A549 (cell line): ENCODE results near the gene TDO2. TPM values are rescaled to one million over a fixed set of nuclear protein-coding genes. Genes with fewer than 3 reads are reported as not detected.

Experiments
- ATAC-seq, 2 experiments: fragments of 200-7000 bp in 1 of 2; fragments of >200 bp in 1 of 2; cut with Nextera tagmentation in 1 of 2; cut with Tn5 transposase in 1 of 2; 3 replicates each; pipeline versions ENCODE4 v1.8.0 to v1.9.1; 2018 to 2020; ENCODE audit warnings: mild to moderate bottlenecking in 1 of 2, moderate library complexity in 1 of 2
- CTCF ChIA-PET: fragments of 300-600 bp; sonication (Branson Sonifier 250); formaldehyde crosslinking; extraction: SDS; loops from one replicate; lab custom pipeline; 2021; ENCODE audit warnings: antibody characterized with exemption, inconsistent platforms; lab: Yijun Ruan, JAX
- POLR2A ChIA-PET: fragments of 350-600 bp; formaldehyde crosslinking; extraction: SDS; loops from one replicate; lab custom pipeline; 2021; ENCODE audit warnings: antibody characterized with exemption, inconsistent platforms; lab: Yijun Ruan, JAX
- DNase-seq, 2 experiments: peaks; one replicate each; pipeline versions ENCODE4 v3.0.0 to v3.0.0-alpha.2; 2011 to 2016; ENCODE audit warnings: low read depth in 1 of 2, low spot score in 1 of 2
- FAIRE-seq: peaks from 2 replicates; lab custom pipeline; 2011; peaks lifted over from hg19 to GRCh38; lab: Jason Lieb, UNC
- H3K27ac ChIP-seq, 2 experiments: fragments of >200 bp; sonication (Bioruptor Twin); formaldehyde crosslinking; 3 replicates each; pipeline ENCODE4 v1.5.1; 2016 to 2017
- H3K4me1 ChIP-seq: fragments of >200 bp; sonication (Bioruptor Twin); formaldehyde crosslinking; 3 replicates; pipeline ENCODE4 v1.6.1; 2016
- H3K4me2 ChIP-seq: fragments of >200 bp; sonication (Bioruptor Twin); formaldehyde crosslinking; 3 replicates; pipeline ENCODE4 v1.6.1; 2016
- H3K4me3 ChIP-seq: fragments of >200 bp; sonication (Bioruptor Twin); formaldehyde crosslinking; 3 replicates; pipeline ENCODE4 v1.5.1; 2016
- H3K9me3 ChIP-seq: fragments of >200 bp; sonication (Bioruptor Twin); formaldehyde crosslinking; 3 replicates; pipeline ENCODE4 v1.6.1; 2016
- BHLHE40 ChIP-seq: IDR thresholded peaks from 2 replicates; pipeline ENCODE4 v1.6.1; 2012; ENCODE audit warnings: low read depth, low read length, inconsistent platforms
- CBX2 ChIP-seq: fragments of 200-600 bp; sonication (generic); IDR thresholded peaks from 2 replicates; pipeline ENCODE4 v1.6.1; 2016; ENCODE audit warnings: low read depth, mild to moderate bottlenecking, borderline replicate concordance
- EHF ChIP-seq: fragments of 250-450 bp; sonication (Bioruptor Pico); IDR thresholded peaks from 2 replicates; pipeline ENCODE4 v1.5.0; 2020; ENCODE audit warnings: mild to moderate bottlenecking
- FOXS1 ChIP-seq: fragments of 250-450 bp; sonication (Bioruptor Pico); IDR thresholded peaks from 2 replicates; pipeline ENCODE4 v1.5.0; 2020; ENCODE audit warnings: mild to moderate bottlenecking, moderate library complexity
- HDAC2 ChIP-seq: fragments of 200-600 bp; sonication (generic); IDR thresholded peaks from 2 replicates; pipeline ENCODE4 v1.6.1; 2016
- HES2 ChIP-seq: fragments of >200 bp; sonication (Bioruptor Twin); formaldehyde crosslinking; IDR thresholded peaks from 2 replicates; pipeline ENCODE4 v1.6.1; 2016
- HEYL ChIP-seq: fragments of 250-450 bp; sonication (Bioruptor Pico); IDR thresholded peaks from 2 replicates; pipeline ENCODE4 v1.8.0; 2021; ENCODE audit warnings: mild to moderate bottlenecking, moderate library complexity
- HMGXB4 ChIP-seq: fragments of 250-450 bp; sonication (Bioruptor Pico); IDR thresholded peaks from 2 replicates; pipeline ENCODE4 v1.5.0; 2021; ENCODE audit warnings: mild to moderate bottlenecking, moderate library complexity, borderline replicate concordance
- HOXA7 ChIP-seq: fragments of 250-450 bp; sonication (Bioruptor Pico); IDR thresholded peaks from 2 replicates; pipeline ENCODE4 v1.5.0; 2020; ENCODE audit warnings: mild to moderate bottlenecking, moderate library complexity
- HOXB5 ChIP-seq: fragments of 250-450 bp; sonication (Bioruptor Pico); IDR thresholded peaks from 2 replicates; pipeline ENCODE4 v1.5.0; 2020; ENCODE audit warnings: mild to moderate bottlenecking, moderate library complexity
- MAFK ChIP-seq: fragments of 450-650 bp; IDR thresholded peaks from 2 replicates; pipeline ENCODE4 v1.6.1; 2014; ENCODE audit not compliant: partially characterized antibody
- MYC ChIP-seq: IDR thresholded peaks from 2 replicates; pipeline ENCODE4 v1.6.1; 2012; ENCODE audit warnings: mild to moderate bottlenecking, inconsistent platforms, low read length, improper control_type of control experiment, borderline replicate concordance
- NR3C1 ChIP-seq: fragments of >200 bp; sonication (Bioruptor Twin); formaldehyde crosslinking; IDR thresholded peaks from 3 replicates; pipeline ENCODE4 v1.6.1; 2017
- POLR2A ChIP-seq: IDR thresholded peaks from 2 replicates; pipeline ENCODE4 v1.6.1; 2012; ENCODE audit warnings: mild to moderate bottlenecking, low read length
- RNF2 ChIP-seq: fragments of 200-600 bp; sonication (generic); IDR thresholded peaks from 2 replicates; pipeline ENCODE4 v1.6.1; 2016; ENCODE audit warnings: low read depth, mild to moderate bottlenecking, antibody characterized with exemption, moderate library complexity, borderline replicate concordance
- ZC3H11A ChIP-seq: fragments of 450-650 bp; IDR thresholded peaks from 2 replicates; pipeline ENCODE4 v1.6.1; 2014; ENCODE audit warnings: antibody characterized with exemption, mild to moderate bottlenecking
- ZFP36 ChIP-seq: fragments of 450-650 bp; IDR thresholded peaks from 2 replicates; pipeline ENCODE4 v1.6.1; 2014; ENCODE audit warnings: borderline replicate concordance; ENCODE audit not compliant: partially characterized antibody
- WGBS: methylation state at CpG from one replicate; pipeline ENCODE4 v1.1.6; 2017; ENCODE audit errors: missing lambda C conversion rate; 5-methylcytosine and 5-hydroxymethylcytosine counted together
- polyA plus RNA-seq, 4 experiments: library from polyadenylated mRNA; depleted of rRNA in 3 of 4; stranded (reverse); fragments of >200 nt; fragmentation: RNase III in 1 of 4; extraction: RNeasy Plus Mini Kit Qiagen cat#74134 plus additional on column Dnase treatment in 1 of 4; gene quantifications; 2 replicates in 3 of 4; 3 replicates in 1 of 4; pipeline ENCODE4 v1.2.3, GENCODE V29; 2011 to 2017

Gene TDO2
- polyA plus RNA-seq, 2 of the 4 experiments (the other 2 are of a cell fraction) = 2.6 to 2.9 TPM

- TF ChIP-seq NR3C1 = no peak
- no peak for TF ChIP-seq CBX2
- no peak for TF ChIP-seq MYC
- TF ChIP-seq HES2 = no peak
- no peak for TF ChIP-seq POLR2A
- FAIRE-seq = no peak
- Histone ChIP-seq H3K4me3 (no peak overlapping the region), H3K4me1 (no peaks in the 10 kb centered on the region), H3K9me3 (no peaks in the 10 kb centered on the region), H3K27ac (no peak overlapping the region), H3K4me2 (no peak overlapping the region)
- 67% methylated on average over 1 of the region's 1 CpG for WGBS
- ATAC-seq = no peak
- POLR2A ChIA-PET = no interaction called here
- CTCF ChIA-PET = no interaction called here
- DNase-seq = no peak
These were observed 45.0 kb downstream of the TDO2 start for GRCh38 chr4:155948541-155948940.

- Histone ChIP-seq H3K4me1 (no peaks in the 10 kb centered on the region), H3K4me2 (no peak overlapping the region), H3K27ac (no peak overlapping the region), H3K9me3 (no peaks in the 10 kb centered on the region), H3K4me3 (no peak overlapping the region)
- DNase-seq (no peak), FAIRE-seq (no peak), ATAC-seq (no peak)
- CTCF ChIA-PET = no interaction called here
- 40% methylated on average over 6 of the region's 6 CpGs for WGBS
- TF ChIP-seq BHLHE40 (no peak), HOXA7 (CRISPR knock-in tag) (no peak), RNF2 (no peak), ZFP36 (no peak), EHF (CRISPR knock-in tag) (no peak), FOXS1 (no peak), ZC3H11A (no peak)
- POLR2A ChIA-PET = no interaction called here
These were observed 47.0 kb downstream of the TDO2 start for GRCh38 chr4:155950461-155950860.

GRCh38 chr4:155952501-155952901 lies 49.0 kb downstream of the TDO2 start:
- WGBS = 54% methylated on average over 6 of the region's 6 CpGs
- Histone ChIP-seq H3K4me1 (no peaks in the 10 kb centered on the region), H3K4me3 (no peak overlapping the region), H3K4me2 (peak overlapping the region; percentile 69), H3K27ac (peak overlapping the region in 1 of 2 experiments; percentile 100; a peak in 3 of 6 replicates), H3K9me3 (no peaks in the 10 kb centered on the region)
- no peak for FAIRE-seq
- POLR2A ChIA-PET = interaction anchor here (1.6 kb wide), 1 partner anchor 143 kb away, joined by 13 read pairs; no protein-coding TSS in a partner anchor
- TF ChIP-seq HMGXB4 (CRISPR knock-in tag) (no peak), ZFP36 (no peak), MAFK (no peak), HDAC2 (no peak), HEYL (CRISPR knock-in tag) (no peak), EHF (CRISPR knock-in tag) (no peak), POLR2A (no peak), HOXB5 (CRISPR knock-in tag) (no peak)
- no peak for DNase-seq
- CTCF ChIA-PET = interaction anchor here (1.0 to 2.8 kb wide), 8 partner anchors 9 to 549 kb away, joined by 3 to 19 read pairs (median 4); no protein-coding TSS in a partner anchor
- no peak for ATAC-seq
